GM12801 (cell line): ENCODE data around the gene RAB1A.

Experiments
- CTCF ChIP-seq: IDR thresholded peaks from one replicate; pipeline ENCODE4 v1.5.1; 2011; ENCODE audit warnings: control low read depth; ENCODE audit not compliant: insufficient read length; ENCODE audit errors: extremely low read depth

Gene RAB1A

DNA sequence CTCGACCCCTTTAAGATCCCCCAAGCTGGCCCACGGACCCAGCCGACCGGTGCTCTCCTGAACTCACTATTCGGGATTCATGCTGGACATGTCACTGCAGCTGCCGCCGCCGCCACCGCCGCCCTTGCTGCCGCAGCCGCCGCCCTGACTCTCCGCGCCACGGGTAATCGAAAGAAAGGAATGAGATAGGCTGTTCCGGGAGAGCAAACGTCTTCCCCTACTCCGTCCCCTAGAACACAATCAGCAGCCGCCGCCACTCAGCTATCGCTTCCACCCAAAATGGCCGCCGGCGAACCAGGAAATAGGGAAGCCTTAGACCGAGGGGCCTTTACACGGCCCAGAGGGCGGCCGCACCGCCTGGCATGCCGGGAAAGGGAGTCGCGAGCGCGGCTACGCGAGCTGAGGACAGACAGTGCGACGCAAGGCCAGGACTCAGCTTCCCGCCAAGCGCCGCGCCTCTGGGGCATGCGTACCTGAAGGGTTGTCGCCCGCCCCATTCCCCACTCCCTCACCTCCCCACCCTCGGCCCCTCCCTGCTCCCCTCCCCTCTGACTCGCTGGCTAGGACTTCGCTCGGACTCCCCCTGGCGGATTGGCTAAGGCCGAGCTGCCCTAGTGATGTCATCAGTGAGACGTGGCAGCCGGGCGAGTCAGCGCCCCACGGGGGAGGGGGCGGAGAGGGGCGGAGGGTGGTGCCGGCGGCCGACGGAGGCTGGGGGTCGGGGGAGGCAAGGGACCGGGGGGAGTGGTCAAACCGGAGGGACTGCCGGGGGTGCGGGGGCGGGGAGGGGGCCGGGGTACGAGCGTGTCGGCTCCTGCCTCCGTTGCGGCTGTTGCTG is at the start of gene RAB1A:
Gene RAB1A, minus strand, starts transcription at position 281 of the 838 bp plus-strand sequence. Its CDS starts 191 bp downstream, at position 90.
- TF ChIP-seq CTCF, result no peak

- no peak for TF ChIP-seq CTCF
These were observed 48.0 kb upstream of the RAB1A start for GRCh38 chr2:65177751-65178442.

DNA sequence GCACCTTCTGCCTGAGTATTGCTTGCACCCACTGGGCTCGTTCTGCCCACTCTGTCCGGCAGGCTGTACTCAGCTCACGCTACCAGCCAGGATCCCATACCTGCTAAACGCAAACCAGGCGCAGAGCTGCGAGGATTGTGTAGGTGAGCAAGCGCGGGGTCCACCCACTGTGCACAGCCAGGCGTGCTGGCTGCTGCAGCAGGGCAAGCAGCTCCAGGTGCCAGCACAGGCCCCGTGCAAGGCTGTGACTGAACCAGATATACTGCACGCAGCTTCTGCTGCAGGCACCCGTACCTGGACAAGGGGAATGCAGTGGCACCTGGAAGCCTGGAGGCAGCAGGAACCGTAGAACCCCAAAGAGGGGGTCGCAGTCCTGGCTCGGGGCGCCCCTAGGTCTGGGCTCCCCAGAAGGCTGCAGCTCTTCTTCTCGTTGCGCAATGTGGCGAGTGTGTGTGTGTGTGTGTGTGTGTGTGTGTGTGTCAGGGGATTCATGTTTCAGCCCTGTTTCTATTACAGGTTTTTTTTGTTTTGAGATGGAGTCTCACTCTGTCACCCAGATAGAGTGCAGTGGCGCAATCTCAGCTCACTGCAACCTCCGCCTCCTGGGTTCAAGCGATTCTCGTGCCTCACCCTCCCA is 46.1 kb upstream of the RAB1A start:
- no peak for TF ChIP-seq CTCF

GRCh38 chr2:65172994-65173790 is 43.3 kb upstream of the RAB1A start:
- no peak for TF ChIP-seq CTCF

- no peak for TF ChIP-seq CTCF
These were observed 39.8 kb upstream of the RAB1A start for GRCh38 chr2:65169760-65170136.

DNA sequence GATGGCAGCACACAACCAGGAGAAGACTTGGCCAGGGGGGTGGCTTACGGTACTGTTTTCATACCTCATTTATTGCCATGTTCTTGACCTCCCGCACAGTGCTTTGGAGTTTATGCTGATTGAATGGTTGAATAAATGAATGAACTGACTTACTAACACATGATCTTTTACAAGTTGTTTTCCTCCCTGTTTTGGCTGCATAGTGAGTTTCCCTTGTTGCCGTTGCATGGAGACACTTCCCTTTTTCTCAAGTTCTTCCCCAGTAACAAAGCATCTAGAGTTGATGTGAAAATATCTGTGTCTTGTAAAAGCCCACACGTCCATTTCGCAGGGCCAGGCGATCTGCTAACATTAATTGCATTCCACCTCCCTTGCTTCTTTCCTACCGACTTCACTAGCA is 35.7 kb upstream of the RAB1A start:
- no peak for TF ChIP-seq CTCF
